NT2/D1 (cell line): ENCODE data around the gene RNPC3.

Experiments used
- SUZ12 ChIP-seq: IDR thresholded peaks from 2 replicates; pipeline ENCODE4 v1.6.1; 2011; ENCODE audit not compliant: insufficient read length, insufficient read depth; ENCODE audit errors: extremely low read depth
- YY1 ChIP-seq: IDR thresholded peaks from 2 replicates; pipeline ENCODE4 v1.6.1; 2011; ENCODE audit not compliant: insufficient read length, insufficient read depth
- ZNF274 ChIP-seq: IDR thresholded peaks from 2 replicates; pipeline ENCODE4 v1.6.1; 2011; ENCODE audit warnings: mild to moderate bottlenecking, low read depth, low read length

DNA sequence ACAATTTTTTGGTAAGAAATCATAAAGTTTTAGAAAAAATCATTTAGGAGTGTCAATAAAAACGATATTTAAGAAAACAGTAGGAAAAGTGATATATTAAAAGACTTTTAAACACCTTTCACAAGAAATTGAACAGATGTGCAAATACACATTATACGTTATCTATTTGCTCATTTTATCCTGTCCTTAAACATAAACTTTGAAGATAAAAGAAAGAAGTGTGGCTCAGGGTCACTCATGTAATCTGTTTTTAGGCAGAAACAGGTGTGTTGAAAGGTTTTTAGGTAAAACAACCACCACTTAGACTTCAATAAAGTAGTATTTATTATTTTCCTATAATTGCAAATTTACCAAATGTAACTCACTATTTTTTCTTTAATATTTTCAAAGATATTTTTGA is 59.0 kb downstream of the RNPC3 start:
- no peak for TF ChIP-seq ZNF274
- TF ChIP-seq YY1 = no peak
- TF ChIP-seq SUZ12 = no peak
